Coronary artery (tissue), 2 donors: Measurements from ENCODE around the gene TAOK2.
A peak's percentile ranks its signal among the peaks of the same experiment; 100 is the strongest.

Experiments
- DNase-seq: peaks from one replicate; pipeline ENCODE4 v3.0.0-alpha.2; 2017; ENCODE audit warnings: low spot score
- H3K27ac ChIP-seq, 2 donors: fragments of 200-600 bp; sonication (generic); one replicate each; pipeline ENCODE4 v1.5.1; 2016 to 2019
- H3K4me3 ChIP-seq: fragments of 200-600 bp; sonication (generic); 2 replicates; pipeline ENCODE4 v1.5.1; 2016; ENCODE audit warnings: mild to moderate bottlenecking, moderate library complexity
- CTCF ChIP-seq: fragments of 200-600 bp; sonication (generic); IDR thresholded peaks from one replicate; pipeline ENCODE4 v1.5.1; 2019; ENCODE audit warnings: antibody characterized with exemption

The TAOK2 gene

DNA sequence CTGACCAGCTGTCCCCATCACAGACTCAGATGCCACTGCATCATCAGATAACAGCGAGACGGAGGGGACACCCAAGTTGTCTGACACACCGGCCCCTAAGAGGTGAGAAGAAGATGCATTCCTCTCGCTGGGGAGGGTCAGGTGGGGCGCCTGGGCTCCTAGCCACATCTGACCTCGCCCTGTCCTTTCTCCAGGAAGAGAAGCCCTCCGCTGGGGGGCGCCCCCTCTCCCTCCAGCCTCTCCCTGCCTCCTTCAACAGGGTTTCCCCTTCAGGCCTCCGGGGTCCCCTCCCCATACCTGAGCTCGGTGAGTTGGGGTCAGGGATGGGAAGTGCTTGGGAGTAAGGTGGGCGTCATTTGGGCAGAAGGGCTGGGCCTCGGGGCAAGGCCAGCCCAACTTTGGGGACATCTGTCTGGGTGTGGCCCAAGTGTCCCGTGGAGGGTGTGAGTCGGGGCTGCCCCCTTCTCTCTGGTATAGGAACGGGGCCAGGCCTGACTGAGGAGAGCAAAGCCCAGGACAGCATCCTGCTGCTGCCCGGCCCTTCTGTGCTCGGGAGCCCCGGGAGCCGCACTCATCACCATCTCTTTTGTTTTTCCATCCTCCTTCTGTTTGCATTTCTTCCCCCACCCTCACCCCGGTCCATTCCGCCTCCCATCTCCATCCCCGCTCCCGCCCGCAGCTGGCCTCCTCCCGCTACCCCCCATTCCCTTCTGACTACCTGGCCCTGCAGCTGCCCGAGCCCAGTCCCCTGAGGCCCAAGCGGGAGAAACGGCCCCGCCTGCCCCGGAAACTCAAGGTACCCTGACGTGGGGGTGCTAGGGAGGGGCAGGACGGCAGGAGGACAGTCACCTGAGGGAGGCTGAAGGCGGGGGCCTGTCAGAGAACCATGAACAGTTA, 27.3 kb downstream of the TAOK2 start:
- H3K4me3 ChIP-seq, result no peak overlapping the region
- TF ChIP-seq CTCF, result no peak
- no peak for DNase-seq
- H3K27ac ChIP-seq, result no peak overlapping the region

DNA sequence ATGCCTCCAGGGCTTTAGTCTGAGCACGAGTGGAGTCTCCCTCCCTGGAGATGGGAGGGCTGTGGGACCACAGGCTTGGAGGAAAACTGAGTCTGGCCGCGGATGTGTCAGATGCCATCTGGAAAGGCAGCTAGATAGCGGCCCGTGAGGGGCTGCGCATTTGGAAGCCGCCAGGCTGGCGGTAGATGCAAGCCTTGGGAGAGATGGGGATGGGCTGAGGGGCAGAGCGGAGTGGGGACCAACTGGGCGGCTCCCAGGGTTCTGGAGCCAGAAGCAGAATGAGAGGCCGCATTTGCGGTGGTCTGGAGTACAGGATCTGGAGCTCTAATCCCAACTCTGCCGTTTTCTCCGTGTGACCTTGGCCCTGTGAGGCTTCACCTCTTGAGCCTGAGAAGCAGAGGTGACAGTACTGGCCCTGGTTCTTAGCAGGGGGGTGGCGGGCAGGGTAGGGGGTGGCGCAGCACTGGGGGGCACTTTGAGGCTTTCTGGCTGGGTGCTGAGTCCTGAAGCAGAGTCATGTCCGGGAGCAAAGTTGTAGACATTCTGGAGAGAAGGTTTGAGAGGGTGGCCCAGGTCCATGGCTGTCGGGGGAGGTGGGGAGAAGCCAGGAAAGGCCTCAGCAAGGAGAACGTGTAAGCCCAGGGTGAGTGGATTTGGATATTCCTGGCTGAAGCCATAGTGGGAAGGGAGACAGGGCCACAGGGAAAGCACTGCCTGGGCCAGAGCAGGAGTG, 29.1 kb downstream of the TAOK2 start:
- no peak for TF ChIP-seq CTCF
- no peak for DNase-seq
- no peak overlapping the region for H3K4me3 ChIP-seq

DNA sequence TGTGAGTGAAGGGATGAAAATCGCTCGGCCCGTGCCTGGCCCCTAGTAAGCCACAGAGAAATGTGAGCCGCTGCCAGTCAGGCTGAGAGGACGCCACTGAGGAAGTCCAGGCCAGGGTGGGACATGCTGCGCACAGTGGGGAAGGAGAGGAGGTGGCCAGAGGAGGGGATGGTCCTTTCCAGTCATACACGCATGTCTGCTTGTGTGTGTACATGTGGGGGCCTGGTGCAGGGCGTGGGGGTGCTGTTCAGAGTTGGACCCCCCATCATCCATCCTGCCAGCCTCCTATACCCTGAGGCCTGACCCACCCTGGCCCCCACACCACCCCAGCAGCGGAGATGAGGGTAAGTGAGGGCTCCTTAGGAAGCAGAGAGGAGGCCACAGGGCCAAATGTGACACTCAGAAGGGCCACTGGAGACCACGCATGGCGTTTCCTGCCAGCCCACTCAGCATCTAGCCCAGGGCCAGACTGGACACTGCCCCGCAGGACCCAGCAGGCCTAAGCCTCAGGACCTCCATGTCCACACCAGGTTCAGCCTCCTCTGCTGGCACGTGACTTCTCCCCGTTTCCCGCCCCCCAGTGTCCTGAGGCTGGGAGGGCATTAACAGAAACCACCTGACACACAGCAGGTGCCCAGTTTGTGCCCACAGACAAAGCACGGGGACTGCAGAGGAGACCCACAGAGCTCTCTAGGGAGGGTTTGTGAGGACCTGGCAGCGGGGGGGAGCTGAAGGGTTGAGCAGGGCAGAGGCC, 30.2 kb downstream of the TAOK2 start:
- no peak for DNase-seq
- Histone ChIP-seq H3K4me3 (no peak overlapping the region), H3K27ac (no peak overlapping the region)
- no peak for TF ChIP-seq CTCF

More for the DNA sequence above, 29.1 kb downstream of the TAOK2 start:
- no peak overlapping the region for H3K27ac ChIP-seq

DNA sequence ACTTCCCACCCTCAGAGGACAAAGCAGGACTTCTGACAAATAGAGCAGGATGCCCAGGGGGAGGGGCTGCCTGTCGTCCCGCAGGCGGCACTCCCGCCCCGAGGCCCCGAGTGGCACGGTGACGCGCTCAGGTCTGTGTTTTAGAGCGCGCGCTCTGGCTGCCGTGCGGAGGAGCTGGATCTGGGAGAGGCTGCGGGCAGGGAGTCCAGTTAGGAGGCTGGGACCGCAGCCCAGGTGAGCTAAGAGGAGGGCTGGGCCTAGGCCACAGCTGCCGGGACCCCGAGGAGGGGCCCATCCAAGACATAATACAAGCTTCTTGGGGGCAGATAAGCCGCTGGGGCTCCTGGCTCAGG, 30.7 kb downstream of the TAOK2 start:
- H3K4me3 ChIP-seq, result no peak overlapping the region
- no peak for DNase-seq
- TF ChIP-seq CTCF, result no peak
- H3K27ac ChIP-seq, result no peak overlapping the region

DNA sequence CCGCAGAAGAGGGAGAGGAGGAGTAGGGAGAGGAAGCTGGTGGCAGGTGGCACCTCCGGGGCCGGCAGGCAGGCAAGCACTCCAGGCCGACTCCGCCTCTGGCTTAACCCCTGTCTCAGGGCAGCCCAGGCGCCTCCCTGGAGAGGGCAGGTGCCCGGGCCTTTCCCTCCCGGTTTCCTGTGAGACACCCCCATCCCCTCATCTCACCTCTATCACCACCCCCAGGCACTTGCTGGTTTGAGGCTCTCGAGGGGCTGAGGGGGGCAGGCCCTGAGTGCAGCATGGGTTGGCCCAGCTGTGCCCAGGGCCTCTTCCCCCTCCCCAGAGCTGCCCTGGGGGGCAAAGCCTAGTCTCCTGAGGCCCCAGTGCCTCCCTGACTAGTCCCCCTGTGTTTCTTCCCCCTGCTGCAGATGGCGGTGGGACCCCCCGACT, 31.2 kb downstream of the TAOK2 start:
- no peak for DNase-seq
- Histone ChIP-seq H3K27ac (no peak overlapping the region), H3K4me3 (no peak overlapping the region)
- no peak for TF ChIP-seq CTCF

- H3K27ac ChIP-seq, result no peak overlapping the region
- H3K4me3 ChIP-seq, result no peak overlapping the region
- TF ChIP-seq CTCF, result peak; percentile 62
- no peak for DNase-seq
These were observed 31.9 kb downstream of the TAOK2 start for GRCh38 chr16:30005341-30006094.
